Activated T-cell treated with anti-CD3 and anti-CD28 coated beads for 1 hour (primary cell): ENCODE data around the gene PRAMEF6.
"Not testable (repeated sequence)": the region's sequence is repeated elsewhere in the genome, so short reads cannot be mapped to it uniquely, and the experiment has no call there.

Source experiments
- DNase-seq: peaks from one replicate; pipeline ENCODE4 v3.0.0-alpha.2; 2020; ENCODE audit warnings: low read depth

The PRAMEF6 gene

GRCh38 chr1:12947480-12947879 is at the start of gene PRAMEF6:
Gene PRAMEF6, minus strand, starts transcription at chr1:12947580. Its CDS starts 5,062 bp downstream, at chr1:12942518.
- DNase-seq: not testable (repeated sequence)

DNA sequence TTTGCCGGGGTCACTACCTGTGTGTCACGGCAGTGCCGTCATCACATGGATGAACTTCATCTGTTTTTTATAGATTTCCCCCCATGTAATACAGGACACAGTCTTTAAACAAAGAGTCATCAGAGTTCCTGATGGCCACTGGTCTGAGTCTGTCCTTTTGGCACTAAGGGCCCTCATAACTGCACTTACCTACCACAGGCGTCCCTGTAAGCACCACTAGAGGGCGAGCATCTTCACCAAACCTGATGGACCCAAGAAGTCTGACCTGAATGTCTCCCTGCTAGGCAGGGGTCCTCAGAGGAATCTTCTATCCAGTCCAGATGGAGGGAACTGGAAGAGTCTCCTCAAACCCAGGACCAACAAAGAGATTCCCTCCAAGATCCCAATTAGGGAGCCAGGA is 23.0 kb downstream of the PRAMEF6 start:
- DNase-seq: not testable (repeated sequence)

- not testable (repeated sequence) for DNase-seq
These were observed 25.6 kb downstream of the PRAMEF6 start for GRCh38 chr1:12921749-12922148.

GRCh38 chr1:12916310-12916709 is 31.1 kb downstream of the PRAMEF6 start, which contains the start of gene PRAMEF7:
Gene PRAMEF7, plus strand, starts transcription at chr1:12916610. Its CDS starts 1,083 bp downstream, at chr1:12917693.
- not testable (repeated sequence) for DNase-seq

GRCh38 chr1:12903793-12904572 is 43.4 kb downstream of the PRAMEF6 start:
- DNase-seq: not testable (repeated sequence)

- not testable (repeated sequence) for DNase-seq
These were observed 48.2 kb downstream of the PRAMEF6 start for GRCh38 chr1:12899186-12899585.

DNA sequence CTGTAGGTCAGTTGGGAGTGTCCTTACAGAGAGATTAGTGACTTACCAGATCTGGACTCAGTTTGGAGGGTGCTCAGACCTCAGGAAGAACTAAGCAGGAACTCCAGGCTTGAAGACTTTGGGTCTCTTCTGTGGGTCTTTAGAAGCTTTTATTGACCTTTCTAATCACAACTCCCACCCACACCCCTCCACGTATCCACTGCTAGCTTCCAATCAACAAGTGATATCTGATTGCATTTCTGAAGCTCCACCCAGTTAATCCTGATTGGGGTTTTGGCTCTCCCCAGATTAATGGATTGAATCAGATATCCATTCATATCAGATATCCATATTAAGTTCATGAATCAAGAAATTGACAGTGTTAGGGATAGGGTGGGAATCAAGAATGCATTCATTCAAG is 49.2 kb downstream of the PRAMEF6 start, which contains the start of gene PRAMEF10:
PRAMEF10 (minus strand) TSS at position 101 of the 400 bp plus-strand sequence. CDS start 2,423 bp downstream, outside the sequence.
- not testable (repeated sequence) for DNase-seq
